PFSK-1 (cell line): ENCODE data around the gene KNOP1.

Experiments used
- POLR2AphosphoS5 ChIP-seq: IDR thresholded peaks from 2 replicates; pipeline ENCODE4 v1.6.1; 2012; ENCODE audit warnings: low read depth, mild to moderate bottlenecking, control low read depth, low read length, moderate library complexity
- REST ChIP-seq, 2 experiments: IDR thresholded peaks; 2 replicates each; pipeline versions ENCODE4 v1.6.1 to v1.8.0; 2011 to 2012; ENCODE audit warnings: low read depth in 2 of 2, low read length in 2 of 2, control low read depth in 1 of 2, inconsistent platforms in 1 of 2, mild to moderate bottlenecking in 1 of 2, moderate library complexity in 1 of 2; ENCODE audit not compliant: insufficient read depth in 1 of 2
- SIN3A ChIP-seq: IDR thresholded peaks from 2 replicates; pipeline ENCODE4 v1.6.1; 2012; ENCODE audit warnings: mild to moderate bottlenecking, low read length, moderate library complexity, borderline replicate concordance; ENCODE audit not compliant: insufficient read depth

GRCh38 chr16:19700319-19700781 is 17.7 kb downstream of the KNOP1 start:
- TF ChIP-seq REST (IDR thresholded peaks at IDR 0.05; ENCODE audit: insufficient read depth in 1 of 2, low read depth in 2 of 2, low read length in 2 of 2), result no peak
- TF ChIP-seq SIN3A, result no peak
- TF ChIP-seq POLR2AphosphoS5, result no peak
